Calu3 (cell line): Measurements from ENCODE around the gene DNAH17. TPM values are rescaled to one million over a fixed set of nuclear protein-coding genes. Genes with fewer than 3 reads are reported as not detected.

Source experiments
- BruUV-seq: library from RNA; stranded (reverse); fragments of 400-500 nt; replicated peaks from 2 replicates; lab custom pipeline; 2021; lab: Mats Ljungman, UMichigan
- CTCF ChIA-PET: fragments of 300-600 bp; sonication (Branson Sonifier 250); formaldehyde crosslinking; loops from one replicate; lab custom pipeline; 2022; ENCODE audit warnings: antibody characterized with exemption; lab: Charles Lee
- DNase-seq: peaks from one replicate; pipeline ENCODE4 v3.0.0; 2022
- H3K27ac Mint-ChIP-seq: one replicate; pipeline ENCODE4 v1.8.0; 2022; ENCODE audit warnings: mixed read lengths; ENCODE audit not compliant: unreplicated experiment
- H3K27me3 Mint-ChIP-seq: one replicate; pipeline ENCODE4 v1.8.0; 2022; ENCODE audit warnings: mixed read lengths; ENCODE audit not compliant: unreplicated experiment
- H3K36me3 Mint-ChIP-seq: one replicate; pipeline ENCODE4 v1.8.0; 2022; ENCODE audit warnings: mild to moderate bottlenecking, moderate library complexity, mixed read lengths; ENCODE audit not compliant: insufficient read depth, unreplicated experiment
- H3K4me1 Mint-ChIP-seq: one replicate; pipeline ENCODE4 v1.8.0; 2022; ENCODE audit warnings: mild to moderate bottlenecking, low read depth, mixed read lengths; ENCODE audit not compliant: unreplicated experiment
- H3K4me3 Mint-ChIP-seq: one replicate; pipeline ENCODE4 v1.8.0; 2022; ENCODE audit warnings: mild to moderate bottlenecking, low read depth, moderate library complexity, mixed read lengths; ENCODE audit not compliant: unreplicated experiment
- H3K9me3 Mint-ChIP-seq: one replicate; pipeline ENCODE4 v1.8.0; 2022; ENCODE audit warnings: low read depth, mixed read lengths; ENCODE audit not compliant: unreplicated experiment
- intact Hi-C: fragments of 100-400 bp; cut with micrococcal nuclease; formaldehyde crosslinking; loops from one replicate; pipeline ENCODE4 v1.10.0; 2022; ENCODE audit not compliant: unreplicated experiment
- total RNA-seq: library from RNA; stranded (reverse); gene quantifications from 2 replicates; pipeline ENCODE4 v1.2.3, GENCODE V29; 2022
- TF ChIP-seq, protein P1 (sequence below): fragments of 200-600 bp; IDR thresholded peaks from one replicate; pipeline ENCODE4 v1.8.0; 2022; ENCODE audit warnings: antibody characterized with exemption; ENCODE audit not compliant: unreplicated experiment

DNAH17 gene
- total RNA-seq, 1 experiment from 2014 or later: 0.19 TPM

- CTCF ChIA-PET: no interaction called here
- Mint-ChIP-seq H3K9me3 (no peaks in the 10 kb centered on the region), H3K4me1 (no peaks in the 10 kb centered on the region), H3K36me3 (no peaks in the 10 kb centered on the region), H3K27ac (no peak overlapping the region), H3K27me3 (peaks cover 41% of the 10 kb centered on the region), H3K4me3 (no peak overlapping the region)
- no peak for DNase-seq
- TF ChIP-seq, protein P1, sequence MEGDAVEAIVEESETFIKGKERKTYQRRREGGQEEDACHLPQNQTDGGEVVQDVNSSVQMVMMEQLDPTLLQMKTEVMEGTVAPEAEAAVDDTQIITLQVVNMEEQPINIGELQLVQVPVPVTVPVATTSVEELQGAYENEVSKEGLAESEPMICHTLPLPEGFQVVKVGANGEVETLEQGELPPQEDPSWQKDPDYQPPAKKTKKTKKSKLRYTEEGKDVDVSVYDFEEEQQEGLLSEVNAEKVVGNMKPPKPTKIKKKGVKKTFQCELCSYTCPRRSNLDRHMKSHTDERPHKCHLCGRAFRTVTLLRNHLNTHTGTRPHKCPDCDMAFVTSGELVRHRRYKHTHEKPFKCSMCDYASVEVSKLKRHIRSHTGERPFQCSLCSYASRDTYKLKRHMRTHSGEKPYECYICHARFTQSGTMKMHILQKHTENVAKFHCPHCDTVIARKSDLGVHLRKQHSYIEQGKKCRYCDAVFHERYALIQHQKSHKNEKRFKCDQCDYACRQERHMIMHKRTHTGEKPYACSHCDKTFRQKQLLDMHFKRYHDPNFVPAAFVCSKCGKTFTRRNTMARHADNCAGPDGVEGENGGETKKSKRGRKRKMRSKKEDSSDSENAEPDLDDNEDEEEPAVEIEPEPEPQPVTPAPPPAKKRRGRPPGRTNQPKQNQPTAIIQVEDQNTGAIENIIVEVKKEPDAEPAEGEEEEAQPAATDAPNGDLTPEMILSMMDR: no peak
- intact Hi-C loops: no loop called here
- no TSS peak for BruUV-seq
These were observed 41.3 kb upstream of the DNAH17 start for GRCh38 chr17:78618264-78619066.

GRCh38 chr17:78617511-78618061 lies 40.4 kb upstream of the DNAH17 start:
- TF ChIP-seq, protein P1: no peak
- CTCF ChIA-PET: interaction anchor here (1.2 kb wide), 1 partner anchor 91 kb away, joined by 4 read pairs; no protein-coding TSS in a partner anchor
- BruUV-seq: no TSS peak

DNA sequence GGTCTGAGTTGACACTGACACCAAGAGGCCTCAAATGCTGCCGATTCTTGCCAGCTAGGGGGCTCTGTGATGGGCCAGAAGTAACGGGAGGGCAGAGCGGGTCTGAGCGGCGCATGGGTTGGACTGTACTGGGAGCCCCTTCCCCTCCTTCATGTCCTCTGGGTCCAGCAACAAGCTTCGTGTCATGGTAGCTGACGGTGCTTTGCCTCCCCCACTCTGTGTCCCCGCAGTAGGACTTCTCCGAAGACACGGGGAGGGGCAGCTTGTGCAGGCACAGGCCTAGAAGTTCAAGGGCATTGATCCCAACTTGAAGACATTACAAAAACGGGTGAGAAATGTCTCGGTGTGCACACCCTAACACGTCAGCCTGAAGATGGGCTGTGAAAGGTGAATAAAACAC lies 39.8 kb upstream of the DNAH17 start:
- Mint-ChIP-seq H3K27me3 (peaks cover 34% of the 10 kb centered on the region), H3K9me3 (no peaks in the 10 kb centered on the region), H3K36me3 (no peaks in the 10 kb centered on the region), H3K4me3 (no peak overlapping the region), H3K27ac (no peak overlapping the region), H3K4me1 (no peaks in the 10 kb centered on the region)
- TF ChIP-seq, protein P1: no peak
- CTCF ChIA-PET: interaction anchor here (1.2 kb wide), 1 partner anchor 92 kb away, joined by 4 read pairs; no protein-coding TSS in a partner anchor
- DNase-seq: no peak
- intact Hi-C loops: no loop called here
- BruUV-seq: no TSS peak

More at GRCh38 chr17:78617511-78618061, 40.4 kb upstream of the DNAH17 start:
- Mint-ChIP-seq H3K36me3 (no peaks in the 10 kb centered on the region), H3K27me3 (peaks cover 39% of the 10 kb centered on the region), H3K4me3 (no peak overlapping the region), H3K9me3 (no peaks in the 10 kb centered on the region), H3K4me1 (no peaks in the 10 kb centered on the region), H3K27ac (no peak overlapping the region)
- no peak for DNase-seq
- intact Hi-C loops: no loop called here

- H3K4me3 Mint-ChIP-seq: no peak overlapping the region
- no peaks in the 10 kb centered on the region for H3K9me3 Mint-ChIP-seq
- no peaks in the 10 kb centered on the region for H3K4me1 Mint-ChIP-seq
- H3K36me3 Mint-ChIP-seq: no peaks in the 10 kb centered on the region
- H3K27ac Mint-ChIP-seq: no peak overlapping the region
- DNase-seq: no peak
- CTCF ChIA-PET: no interaction called here
- intact Hi-C loops: no loop called here
- no TSS peak for BruUV-seq
- TF ChIP-seq, protein P1: no peak
- peaks cover 34% of the 10 kb centered on the region for H3K27me3 Mint-ChIP-seq
These were observed 38.4 kb upstream of the DNAH17 start for GRCh38 chr17:78615631-78616030.
